Type B pancreatic cell (in vitro differentiated cells): ENCODE data around the gene KCNMB1. TPM values are rescaled to one million over a fixed set of nuclear protein-coding genes. Genes with fewer than 3 reads are reported as not detected.
A peak's percentile ranks its signal among the peaks of the same experiment; 100 is the strongest.

Experiments
- DNase-seq: peaks from one replicate; pipeline ENCODE4 v3.0.0; 2021; ENCODE audit warnings: mixed read lengths; ENCODE audit not compliant: unreplicated experiment; ENCODE audit errors: extremely low spot score
- H3K27ac Mint-ChIP-seq: 2 replicates; pipeline ENCODE4 v1.8.0; 2021; ENCODE audit warnings: mild to moderate bottlenecking, mixed read lengths
- H3K27me3 Mint-ChIP-seq: 2 replicates; pipeline ENCODE4 v1.8.0; 2021; ENCODE audit warnings: mixed read lengths
- H3K36me3 Mint-ChIP-seq: 2 replicates; pipeline ENCODE4 v1.8.0; 2021; ENCODE audit warnings: mixed read lengths
- H3K4me1 Mint-ChIP-seq: one replicate; pipeline ENCODE4 v1.8.0; 2021; ENCODE audit warnings: mixed read lengths; ENCODE audit not compliant: unreplicated experiment
- H3K4me3 Mint-ChIP-seq: 2 replicates; pipeline ENCODE4 v1.8.0; 2021; ENCODE audit warnings: mild to moderate bottlenecking, mixed read lengths
- H3K9me3 Mint-ChIP-seq: 2 replicates; pipeline ENCODE4 v1.8.0; 2021; ENCODE audit warnings: mixed read lengths
- CTCF ChIP-seq: fragments of 200-600 bp; sonication (generic); conservative IDR thresholded peaks from 2 replicates; pipeline ENCODE4 v1.5.0; 2021; ENCODE audit warnings: antibody characterized with exemption, mild to moderate bottlenecking
- total RNA-seq: library from RNA; stranded (reverse); gene quantifications from 2 replicates; pipeline ENCODE4 v1.2.1, GENCODE V29; 2021; ENCODE audit warnings: low replicate concordance

KCNMB1 gene
- total RNA-seq, 1 donor from 2014 or later, result 0.34 TPM

GRCh38 chr5:170432669-170433068 is 43.5 kb upstream of the KCNMB1 start:
- peaks cover 10% of the 10 kb centered on the region for H3K4me1 Mint-ChIP-seq
- H3K36me3 Mint-ChIP-seq, result no peaks in the 10 kb centered on the region
- H3K4me3 Mint-ChIP-seq, result no peak overlapping the region
- peaks cover 5% of the 10 kb centered on the region for H3K9me3 Mint-ChIP-seq
- H3K27ac Mint-ChIP-seq, result no peak overlapping the region
- TF ChIP-seq CTCF, result no peak
- H3K27me3 Mint-ChIP-seq, result peaks cover 15% of the 10 kb centered on the region
- no peak for DNase-seq

GRCh38 chr5:170431571-170431970 is 42.4 kb upstream of the KCNMB1 start:
- Mint-ChIP-seq H3K27me3 (peaks cover 15% of the 10 kb centered on the region), H3K27ac (no peak overlapping the region), H3K36me3 (no peaks in the 10 kb centered on the region), H3K9me3 (peaks cover 5% of the 10 kb centered on the region), H3K4me1 (peaks cover 14% of the 10 kb centered on the region), H3K4me3 (no peak overlapping the region)
- no peak for TF ChIP-seq CTCF
- no peak for DNase-seq

GRCh38 chr5:170430866-170431437 is 41.8 kb upstream of the KCNMB1 start:
- Mint-ChIP-seq H3K27ac (no peak overlapping the region), H3K36me3 (no peaks in the 10 kb centered on the region), H3K4me1 (peaks cover 14% of the 10 kb centered on the region), H3K9me3 (peaks cover 5% of the 10 kb centered on the region), H3K27me3 (peaks cover 14% of the 10 kb centered on the region), H3K4me3 (no peak overlapping the region)
- no peak for DNase-seq
- TF ChIP-seq CTCF, result no peak

- TF ChIP-seq CTCF, result no peak
- no peak for DNase-seq
- no peak overlapping the region for H3K4me3 Mint-ChIP-seq
- H3K9me3 Mint-ChIP-seq, result peaks cover 5% of the 10 kb centered on the region
- no peaks in the 10 kb centered on the region for H3K36me3 Mint-ChIP-seq
- peaks cover 14% of the 10 kb centered on the region for H3K4me1 Mint-ChIP-seq
- peaks cover 12% of the 10 kb centered on the region for H3K27me3 Mint-ChIP-seq
- no peak overlapping the region for H3K27ac Mint-ChIP-seq
These were observed 41.1 kb upstream of the KCNMB1 start for GRCh38 chr5:170430256-170430655.

- peaks cover 12% of the 10 kb centered on the region for H3K27me3 Mint-ChIP-seq
- no peak overlapping the region for H3K4me3 Mint-ChIP-seq
- peaks cover 5% of the 10 kb centered on the region for H3K9me3 Mint-ChIP-seq
- H3K27ac Mint-ChIP-seq, result no peak overlapping the region
- H3K36me3 Mint-ChIP-seq, result no peaks in the 10 kb centered on the region
- peaks cover 14% of the 10 kb centered on the region for H3K4me1 Mint-ChIP-seq
- DNase-seq, result no peak
- TF ChIP-seq CTCF, result peak; percentile 52
These were observed 39.8 kb upstream of the KCNMB1 start for GRCh38 chr5:170429014-170429413.
